Spinal cord (tissue), 10 donors: Measurements from ENCODE around the gene SHFL. TPM values are rescaled to one million over a fixed set of nuclear protein-coding genes. Genes with fewer than 3 reads are reported as not detected.

Experiments
- DNase-seq, 6 donors: peaks; one replicate each; pipeline versions ENCODE4 v3.0.0 to v3.0.0-alpha.2; 2013 to 2015; ENCODE audit warnings: low spot score in 6 of 6, low read depth in 4 of 6
- H3K27ac ChIP-seq: one replicate; pipeline ENCODE4 v1.5.1; 2013; ENCODE audit warnings: low read depth, low read length, control low read depth
- H3K27me3 ChIP-seq: one replicate; pipeline ENCODE4 v1.6.1; 2013; ENCODE audit warnings: low read length; ENCODE audit not compliant: control insufficient read depth, insufficient read depth
- H3K36me3 ChIP-seq: one replicate; pipeline ENCODE4 v1.6.1; 2013; ENCODE audit warnings: low read length; ENCODE audit not compliant: control insufficient read depth, insufficient read depth
- H3K4me1 ChIP-seq: one replicate; pipeline ENCODE4 v1.6.1; 2013; ENCODE audit warnings: low read length; ENCODE audit not compliant: control insufficient read depth, insufficient read depth
- H3K4me3 ChIP-seq: one replicate; pipeline ENCODE4 v1.5.1; 2013; ENCODE audit warnings: low read depth, low read length, control low read depth
- H3K9me3 ChIP-seq: one replicate; pipeline ENCODE4 v1.6.1; 2013; ENCODE audit warnings: low read length; ENCODE audit not compliant: control insufficient read depth, insufficient read depth
- WGBS: methylation state at CpG from one replicate; pipeline ENCODE4 v1.1.5; 2013; ENCODE audit warnings: missing lambda C conversion rate; ENCODE audit not compliant: insufficient coverage; 5-methylcytosine and 5-hydroxymethylcytosine counted together
- polyA plus RNA-seq, 2 donors: library from polyadenylated mRNA; unstranded; fragments of 120-200 nt; gene quantifications; one replicate each; pipeline ENCODE4 v1.2.1, GENCODE V29; 2013; ENCODE audit not compliant: insufficient read length in 2 of 2
- total RNA-seq, 2 donors: library from RNA; depleted of rRNA in 1 of 2; stranded (reverse); fragments of 120-200 nt in 1 of 2; fragments of >200 nt in 1 of 2; gene quantifications; one replicate each; pipeline versions ENCODE4 v1.2.3 to v1.2.4, GENCODE V29; 2013 to 2014
- donor health status: healthy.

SHFL gene
- total and polyA plus RNA-seq, 4 donors: 13.1 to 45.9 (median 35.2) TPM

- Histone ChIP-seq H3K4me3 (no peak overlapping the region), H3K27ac (no peak overlapping the region), H3K9me3 (no peaks in the 10 kb centered on the region), H3K27me3 (peaks cover 5% of the 10 kb centered on the region), H3K4me1 (no peaks in the 10 kb centered on the region), H3K36me3 (no peaks in the 10 kb centered on the region)
- no peak for DNase-seq
- WGBS: 70% methylated on average over 17 of the region's 21 CpGs
These were observed 33.3 kb upstream of the SHFL start for GRCh38 chr19:10052602-10053360.

DNA sequence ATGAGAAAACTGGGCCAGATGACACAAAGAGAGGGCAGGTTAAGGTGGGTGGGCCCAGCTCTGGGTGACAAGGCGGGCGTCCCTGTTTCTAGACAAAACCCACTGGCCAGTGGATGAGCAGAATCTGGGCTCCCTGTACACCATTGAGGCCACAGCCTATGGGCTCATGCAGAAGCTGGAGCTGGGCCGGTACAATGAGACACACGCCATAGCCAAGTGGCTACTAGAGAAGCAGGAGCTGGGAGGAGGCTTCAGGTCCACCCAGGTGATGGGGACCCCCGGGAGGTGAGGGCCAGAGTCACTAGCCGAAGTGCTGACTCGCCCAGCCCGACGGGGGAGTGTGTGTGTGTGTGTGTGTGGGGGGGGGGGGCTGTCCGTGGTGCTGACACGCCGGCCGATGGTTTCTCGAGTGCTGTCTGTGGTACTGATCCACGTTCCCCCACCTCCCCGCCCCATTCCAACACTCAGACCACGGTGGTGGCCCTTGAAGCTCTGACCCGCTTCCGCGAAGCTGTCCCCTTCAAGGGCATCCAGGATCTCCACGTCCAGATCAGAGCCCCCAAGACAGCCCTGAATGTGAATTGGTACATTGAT lies 24.3 kb upstream of the SHFL start:
- no peak for DNase-seq
- Histone ChIP-seq H3K27me3 (peaks cover 6% of the 10 kb centered on the region), H3K9me3 (no peaks in the 10 kb centered on the region), H3K36me3 (no peaks in the 10 kb centered on the region), H3K4me1 (no peaks in the 10 kb centered on the region), H3K27ac (no peak overlapping the region), H3K4me3 (no peak overlapping the region)
- WGBS: 41% methylated on average over 13 of the region's 21 CpGs

DNA sequence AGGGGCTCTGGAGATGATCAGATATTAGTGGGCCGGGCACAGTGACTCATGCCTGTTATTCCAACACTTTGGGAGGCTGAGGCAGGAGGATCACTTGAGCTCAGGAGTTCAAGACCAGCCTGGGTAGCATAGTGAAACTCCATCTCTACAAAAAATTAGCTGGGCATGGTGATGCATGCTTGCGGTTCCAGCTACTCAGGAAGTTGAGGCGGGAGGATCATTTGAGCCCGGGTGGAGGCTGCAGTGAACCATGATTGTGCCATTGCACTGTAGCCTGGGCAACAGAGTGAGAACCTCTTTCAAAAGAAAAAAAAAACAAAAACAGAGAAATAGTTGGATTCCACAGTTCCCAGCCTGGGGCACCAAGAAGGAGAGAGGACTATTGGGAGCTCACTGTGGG lies 17.9 kb upstream of the SHFL start:
- no peak for DNase-seq
- Histone ChIP-seq H3K4me1 (no peaks in the 10 kb centered on the region), H3K4me3 (no peak overlapping the region), H3K36me3 (no peaks in the 10 kb centered on the region), H3K9me3 (no peaks in the 10 kb centered on the region), H3K27ac (no peak overlapping the region), H3K27me3 (no peaks in the 10 kb centered on the region)
- WGBS: 73% methylated on average over 4 of the region's 4 CpGs

DNA sequence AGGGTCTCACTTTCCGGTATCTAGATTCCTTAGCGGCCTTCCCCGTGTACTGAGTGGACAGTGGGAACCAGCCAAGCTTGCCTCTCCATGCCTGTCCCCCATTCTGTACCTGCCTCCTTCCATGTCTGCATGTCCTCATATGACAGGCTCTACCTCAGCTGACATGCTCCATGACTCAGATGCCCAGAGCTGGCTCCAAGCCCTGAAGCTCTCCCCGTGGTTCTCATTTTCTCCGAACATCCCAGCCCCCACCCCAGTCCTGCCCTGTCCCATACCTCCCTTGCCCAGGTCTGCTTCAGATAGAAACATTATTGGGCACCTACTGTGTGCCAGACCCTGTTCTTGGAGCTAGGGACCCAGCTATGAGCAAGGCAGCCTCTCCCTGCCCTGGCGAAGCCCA lies 17.1 kb upstream of the SHFL start:
- no peaks in the 10 kb centered on the region for H3K9me3 ChIP-seq
- WGBS: 72% methylated on average over 5 of the region's 6 CpGs

GRCh38 chr19:10070730-10071446 lies 15.2 kb upstream of the SHFL start:
- DNase-seq: no peak
- no peak overlapping the region for H3K4me3 ChIP-seq
- WGBS: 79% methylated on average over 22 of the region's 22 CpGs
- H3K27ac ChIP-seq: no peak overlapping the region
- no peaks in the 10 kb centered on the region for H3K9me3 ChIP-seq
- no peaks in the 10 kb centered on the region for H3K27me3 ChIP-seq
- H3K4me1 ChIP-seq: no peaks in the 10 kb centered on the region
- H3K36me3 ChIP-seq: no peaks in the 10 kb centered on the region

More for the DNA sequence above, 17.1 kb upstream of the SHFL start:
- H3K27ac ChIP-seq: no peak overlapping the region
- H3K36me3 ChIP-seq: no peaks in the 10 kb centered on the region
- no peak overlapping the region for H3K4me3 ChIP-seq
- H3K27me3 ChIP-seq: no peaks in the 10 kb centered on the region
- H3K4me1 ChIP-seq: no peaks in the 10 kb centered on the region
- DNase-seq: no peak

GRCh38 chr19:10074153-10074552 lies 12.0 kb upstream of the SHFL start:
- 63% methylated on average over 2 of the region's 2 CpGs for WGBS

GRCh38 chr19:10076535-10076934 lies 9.6 kb upstream of the SHFL start:
- Histone ChIP-seq H3K27me3 (no peaks in the 10 kb centered on the region), H3K27ac (no peak overlapping the region), H3K4me3 (no peak overlapping the region), H3K4me1 (no peaks in the 10 kb centered on the region), H3K9me3 (no peaks in the 10 kb centered on the region), H3K36me3 (no peaks in the 10 kb centered on the region)
- 80% methylated on average over 6 of the region's 6 CpGs for WGBS
- no peak for DNase-seq

More at GRCh38 chr19:10074153-10074552, 12.0 kb upstream of the SHFL start:
- DNase-seq: no peak
- Histone ChIP-seq H3K4me3 (no peak overlapping the region), H3K4me1 (no peaks in the 10 kb centered on the region), H3K27ac (no peak overlapping the region), H3K36me3 (no peaks in the 10 kb centered on the region), H3K9me3 (no peaks in the 10 kb centered on the region), H3K27me3 (no peaks in the 10 kb centered on the region)

DNA sequence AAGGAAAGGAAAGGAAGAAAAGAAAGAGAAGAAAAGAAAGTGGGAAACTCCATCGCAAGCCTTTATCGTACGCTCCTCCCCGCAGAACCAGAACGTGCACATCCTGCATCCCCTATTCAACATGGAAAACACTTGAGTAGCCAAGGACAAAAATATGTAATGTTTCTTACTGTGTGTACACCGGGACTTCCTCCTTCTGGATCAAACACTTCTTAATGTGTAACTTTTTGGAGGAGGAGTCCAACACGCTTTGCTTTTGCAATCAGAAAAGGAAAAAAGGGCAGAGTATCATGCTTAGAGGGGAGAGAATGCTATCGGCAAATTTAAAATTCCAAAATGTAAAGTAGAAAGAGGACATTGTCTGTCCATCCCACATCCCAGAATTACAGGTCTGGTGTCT lies 7.8 kb upstream of the SHFL start:
- H3K27ac ChIP-seq: no peak overlapping the region
- no peaks in the 10 kb centered on the region for H3K9me3 ChIP-seq
- no peak overlapping the region for H3K4me3 ChIP-seq
- H3K36me3 ChIP-seq: no peaks in the 10 kb centered on the region
- no peaks in the 10 kb centered on the region for H3K27me3 ChIP-seq
- H3K4me1 ChIP-seq: no peaks in the 10 kb centered on the region
- WGBS: no CpG with 5 or more reads among the region's 8 CpGs
- no peak for DNase-seq

DNA sequence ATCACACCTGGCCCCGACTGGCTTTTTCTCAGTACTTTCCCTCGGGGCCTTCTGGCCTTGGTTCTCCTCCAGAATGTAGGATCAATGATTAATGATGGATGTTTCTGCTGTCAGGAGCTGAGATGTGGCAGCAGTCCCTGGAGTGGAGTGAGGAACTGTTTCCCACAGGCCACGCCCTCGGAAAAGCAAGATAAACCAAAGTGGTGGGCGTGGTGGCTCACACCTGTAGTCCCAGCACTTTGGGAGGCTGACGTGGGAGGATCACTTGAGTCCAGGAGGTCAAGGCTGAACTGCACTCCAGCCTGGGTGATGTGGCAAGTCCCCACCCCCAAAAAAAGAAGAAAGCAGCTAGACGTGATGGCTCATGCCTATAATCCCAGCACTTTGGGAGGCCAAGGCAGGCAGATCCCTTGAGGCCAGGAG lies 7.1 kb upstream of the SHFL start:
- WGBS: 82% methylated on average over 4 of the region's 7 CpGs
- no peaks in the 10 kb centered on the region for H3K9me3 ChIP-seq
- no peaks in the 10 kb centered on the region for H3K36me3 ChIP-seq
- H3K27ac ChIP-seq: no peak overlapping the region
- no peaks in the 10 kb centered on the region for H3K4me1 ChIP-seq
- no peak for DNase-seq
- H3K4me3 ChIP-seq: no peak overlapping the region
- H3K27me3 ChIP-seq: no peaks in the 10 kb centered on the region
